Neural cell (in vitro differentiated cells): ENCODE measurements around the gene EMD. TPM values are rescaled to one million over a fixed set of nuclear protein-coding genes. Genes with fewer than 3 reads are reported as not detected.

ENCODE experiments used
- H2AFZ ChIP-seq: fragments of 200-600, 300-800 bp; sonication (generic), shearing (Covaris generic); 2 replicates; pipeline ENCODE4 v1.6.0; 2014; ENCODE audit warnings: low read depth, mild to moderate bottlenecking, antibody characterized with exemption, low read length, moderate library complexity
- H3F3A ChIP-seq: fragments of 200-600 bp; shearing (Covaris generic); 2 replicates; pipeline ENCODE4 v1.6.1; 2016; ENCODE audit warnings: mild to moderate bottlenecking, moderate library complexity, mixed read lengths, antibody characterized with exemption, low read length; ENCODE audit not compliant: insufficient read depth, poor library complexity, severe bottlenecking
- H3K27ac ChIP-seq: fragments of 200-600, 300-800 bp; sonication (generic), shearing (Covaris generic); 2 replicates; pipeline ENCODE4 v1.5.1; 2014; ENCODE audit warnings: mild to moderate bottlenecking, low read length, moderate library complexity
- H3K27me3 ChIP-seq: fragments of 300-800, 200-600 bp; sonication (generic), shearing (Covaris generic); 2 replicates; pipeline ENCODE4 v1.6.0; 2014; ENCODE audit warnings: mild to moderate bottlenecking, low read depth, low read length, moderate library complexity; ENCODE audit not compliant: insufficient read depth
- H3K36me3 ChIP-seq: fragments of 300-800, 200-600 bp; sonication (generic), shearing (Covaris generic); 2 replicates; pipeline ENCODE4 v1.5.1; 2014; ENCODE audit warnings: mild to moderate bottlenecking, antibody characterized with exemption, low read length, moderate library complexity; ENCODE audit not compliant: insufficient read depth
- H3K4me2 ChIP-seq: fragments of 300-800, 200-600 bp; sonication (generic), shearing (Covaris generic); 2 replicates; pipeline ENCODE4 v1.6.0; 2014; ENCODE audit warnings: mild to moderate bottlenecking, low read length
- H3K4me3 ChIP-seq: fragments of 300-800, 200-600 bp; sonication (generic), shearing (Covaris generic); 2 replicates; pipeline ENCODE4 v1.5.1; 2014; ENCODE audit warnings: mild to moderate bottlenecking, low read length, moderate library complexity
- H3K79me2 ChIP-seq: fragments of 200-600 bp; shearing (Covaris generic); replicated peaks from 2 replicates; pipeline ENCODE4 v1.6.0; 2014; ENCODE audit warnings: mild to moderate bottlenecking, low read length, moderate library complexity; ENCODE audit not compliant: insufficient read depth
- H3K9ac ChIP-seq: fragments of 300-800, 200-600 bp; sonication (generic), shearing (Covaris generic); 2 replicates; pipeline ENCODE4 v1.6.1; 2016; ENCODE audit warnings: mild to moderate bottlenecking, low read length, mixed read lengths
- H3K9me2 ChIP-seq: fragments of 200-600 bp; shearing (Covaris generic); 2 replicates; pipeline ENCODE4 v1.6.1; 2016; ENCODE audit warnings: mild to moderate bottlenecking, low read length, mixed read lengths; ENCODE audit not compliant: insufficient read depth
- H3K9me3 ChIP-seq: fragments of 200-600, 300-800 bp; sonication (generic), shearing (Covaris generic); 2 replicates; pipeline ENCODE4 v1.6.1; 2016; ENCODE audit warnings: mild to moderate bottlenecking, mixed run types, low read length, moderate library complexity, mixed read lengths
- H4K20me1 ChIP-seq: fragments of 200-600 bp; shearing (Covaris generic); 2 replicates; pipeline ENCODE4 v1.6.1; 2016; ENCODE audit warnings: mild to moderate bottlenecking, mixed run types; ENCODE audit not compliant: insufficient read depth
- CTCF ChIP-seq: fragments of 450-650 bp; IDR thresholded peaks from 2 replicates; pipeline ENCODE4 v1.5.1; 2014; ENCODE audit warnings: antibody characterized with exemption, mild to moderate bottlenecking, moderate library complexity; ENCODE audit not compliant: poor library complexity, severe bottlenecking
- EP300 ChIP-seq: fragments of 450-650 bp; conservative IDR thresholded peaks from 2 replicates; pipeline ENCODE4 v1.6.1; 2014; ENCODE audit warnings: antibody characterized with exemption, mild to moderate bottlenecking, moderate library complexity; ENCODE audit not compliant: poor library complexity, severe bottlenecking
- EZH2 ChIP-seq: fragments of 200-600, 300-800 bp; shearing (Covaris generic), sonication (generic); IDR thresholded peaks from 2 replicates; pipeline ENCODE4 v1.6.1; 2014; ENCODE audit warnings: antibody characterized with exemption, low read length, borderline replicate concordance, mild to moderate bottlenecking; ENCODE audit not compliant: insufficient read depth, poor library complexity, severe bottlenecking
- MXI1 ChIP-seq: fragments of 450-650 bp; conservative IDR thresholded peaks from 2 replicates; pipeline ENCODE4 v1.6.1; 2014; ENCODE audit warnings: antibody characterized with exemption, mild to moderate bottlenecking; ENCODE audit not compliant: poor library complexity, severe bottlenecking
- POLR2AphosphoS5 ChIP-seq: IDR thresholded peaks from 2 replicates; pipeline ENCODE4 v1.6.1; 2012
- RAD21 ChIP-seq: fragments of 450-650 bp; conservative IDR thresholded peaks from 2 replicates; pipeline ENCODE4 v1.6.1; 2014; ENCODE audit warnings: antibody characterized with exemption, mild to moderate bottlenecking, moderate library complexity
- REST ChIP-seq: IDR thresholded peaks from 2 replicates; pipeline ENCODE4 v1.6.1; 2012; ENCODE audit warnings: borderline replicate concordance
- SMC3 ChIP-seq: fragments of 450-650 bp; conservative IDR thresholded peaks from 2 replicates; pipeline ENCODE4 v1.6.1; 2014; ENCODE audit warnings: antibody characterized with exemption, mild to moderate bottlenecking, moderate library complexity; ENCODE audit not compliant: poor library complexity
- TAF1 ChIP-seq: IDR thresholded peaks from 2 replicates; pipeline ENCODE4 v1.6.1; 2012; ENCODE audit warnings: low read depth
- polyA plus RNA-seq: library from polyadenylated mRNA; depleted of rRNA; stranded (reverse); fragments of >200 nt; gene quantifications from 2 replicates; pipeline ENCODE4 v1.2.3, GENCODE V29; 2014

EMD gene
- polyA plus RNA-seq, 1 donor from 2014 or later: 67.9 TPM

DNA sequence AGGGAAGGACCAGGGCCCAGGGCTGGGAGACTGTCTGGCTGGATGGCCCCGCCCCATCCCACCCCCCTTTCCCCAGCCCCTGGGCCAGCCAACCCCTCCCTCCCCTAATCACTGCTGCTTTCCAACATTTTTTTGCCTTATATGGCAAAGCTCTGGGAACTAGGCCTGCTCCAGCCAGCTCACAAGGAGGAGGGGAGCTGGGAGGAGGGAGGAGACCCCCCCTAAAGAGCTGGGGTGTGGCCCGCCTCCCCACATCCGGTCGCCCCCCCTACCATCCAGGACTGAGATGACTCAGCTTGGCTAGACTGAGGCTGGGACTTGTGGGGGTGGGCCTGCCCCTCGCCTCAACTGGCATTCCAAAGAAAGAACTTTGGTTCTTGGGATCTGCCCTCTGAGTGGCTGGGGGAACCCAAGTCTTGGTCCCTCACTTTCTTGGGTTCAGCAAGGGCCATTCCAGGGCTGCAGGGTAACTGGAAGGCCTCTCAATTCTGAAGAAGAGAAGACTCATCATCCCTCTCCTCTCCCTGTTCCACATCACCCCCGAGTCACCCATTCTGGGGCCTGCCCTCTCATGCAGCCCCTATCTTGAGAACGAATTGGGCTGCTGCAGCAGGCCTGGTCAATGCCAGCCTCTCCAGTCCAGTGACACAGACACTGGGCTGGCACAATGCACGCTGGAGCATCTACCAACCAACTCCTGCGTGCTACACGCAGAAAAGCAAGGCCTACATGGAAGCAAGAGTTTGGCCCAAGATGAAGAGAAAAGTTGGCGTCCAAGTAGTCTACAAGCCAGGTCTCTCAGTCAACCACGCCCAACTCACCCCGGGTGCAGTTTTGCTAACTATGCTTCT is 9.4 kb upstream of the EMD start:
- Histone ChIP-seq H3K9me2 (no peaks in the 10 kb centered on the region), H3F3A (no peaks in the 10 kb centered on the region), H4K20me1 (no peaks in the 10 kb centered on the region), H3K27ac (peak overlapping the region; percentile 85), H3K79me2 (peaks cover 26% of the 10 kb centered on the region), H3K9me3 (no peaks in the 10 kb centered on the region), H3K9ac (peak overlapping the region; percentile 89), H3K27me3 (no peaks in the 10 kb centered on the region), H3K36me3 (no peaks in the 10 kb centered on the region), H3K4me2 (peak overlapping the region; percentile 70), H3K4me3 (peak overlapping the region; percentile 84), H2AFZ (no peak overlapping the region)
- TF ChIP-seq EZH2 (no peak), POLR2AphosphoS5 (peak; percentile 38), SMC3 (no peak), REST (peak; percentile 26), TAF1 (peak; percentile 25), EP300 (no peak)

DNA sequence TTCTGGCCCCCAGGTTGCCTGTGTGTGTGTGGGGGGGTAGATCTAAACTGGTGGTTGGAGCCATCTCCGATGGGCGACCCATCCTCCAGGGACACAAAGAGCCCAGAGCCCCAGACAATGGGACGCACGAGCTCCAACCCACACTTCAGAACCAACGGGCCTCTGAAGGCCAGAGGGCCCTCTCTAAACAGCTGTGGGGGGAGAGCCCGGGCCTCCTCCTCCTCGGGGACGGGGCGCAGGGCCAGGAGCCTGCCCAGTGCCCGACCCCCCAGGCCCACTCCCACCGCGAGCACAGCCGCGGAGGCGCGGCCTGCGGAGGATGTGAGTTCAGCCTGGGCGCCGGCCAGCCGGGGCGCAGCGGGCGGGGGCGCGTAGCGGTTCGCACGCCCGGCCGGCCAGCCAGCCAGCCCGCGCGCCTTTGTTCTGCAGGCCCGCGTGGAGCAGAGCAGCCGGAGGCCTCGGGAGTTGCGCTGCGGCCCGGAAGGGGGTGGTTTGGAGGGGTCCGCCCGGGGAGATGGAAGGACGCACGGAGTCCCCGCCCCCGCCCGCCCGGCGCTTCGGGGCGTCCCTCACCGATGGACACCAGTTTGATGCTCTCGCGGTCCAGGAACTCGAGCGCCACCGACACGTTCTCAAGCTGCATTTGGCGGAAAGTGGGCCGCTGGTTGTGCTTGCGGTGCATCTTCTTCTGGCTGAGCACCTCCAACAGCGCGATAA is 8.6 kb upstream of the EMD start:
- Histone ChIP-seq H3K27ac (peak overlapping the region; percentile 85), H4K20me1 (no peaks in the 10 kb centered on the region), H3K36me3 (no peaks in the 10 kb centered on the region), H3K27me3 (no peaks in the 10 kb centered on the region), H3K4me2 (peak overlapping the region; percentile 70), H3K9ac (peak overlapping the region; percentile 89), H3F3A (no peaks in the 10 kb centered on the region), H2AFZ (no peak overlapping the region), H3K4me3 (peak overlapping the region; percentile 84), H3K79me2 (peaks cover 26% of the 10 kb centered on the region), H3K9me2 (no peaks in the 10 kb centered on the region), H3K9me3 (no peaks in the 10 kb centered on the region)
- TF ChIP-seq EP300 (no peak), SMC3 (no peak), REST (no peak), EZH2 (no peak), CTCF (no peak), MXI1 (no peak), POLR2AphosphoS5 (no peak), TAF1 (no peak), RAD21 (no peak)
